ENCODE measurements around the gene NACC2.

DNA sequence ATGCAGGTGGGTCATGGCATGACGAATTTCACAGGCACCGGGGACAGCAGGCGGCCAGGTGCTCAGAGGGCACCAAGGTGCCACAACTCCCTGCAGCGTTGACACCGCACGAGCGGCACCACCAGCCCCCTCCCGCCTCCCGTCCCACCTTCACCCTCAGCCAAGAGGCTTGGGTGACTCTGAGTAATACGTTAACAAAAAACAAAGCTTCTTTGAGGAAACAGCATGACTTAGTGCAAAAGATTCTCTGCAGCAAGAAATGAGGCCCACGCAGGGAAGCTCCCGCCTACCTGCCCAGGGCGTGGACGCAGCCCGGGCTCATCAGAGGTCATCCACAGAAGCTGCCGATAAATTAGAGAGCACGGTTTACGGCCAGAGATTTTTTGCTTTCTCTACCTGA is 19.5 kb upstream of the NACC2 start:
- TF ChIP-seq, protein P1, sequence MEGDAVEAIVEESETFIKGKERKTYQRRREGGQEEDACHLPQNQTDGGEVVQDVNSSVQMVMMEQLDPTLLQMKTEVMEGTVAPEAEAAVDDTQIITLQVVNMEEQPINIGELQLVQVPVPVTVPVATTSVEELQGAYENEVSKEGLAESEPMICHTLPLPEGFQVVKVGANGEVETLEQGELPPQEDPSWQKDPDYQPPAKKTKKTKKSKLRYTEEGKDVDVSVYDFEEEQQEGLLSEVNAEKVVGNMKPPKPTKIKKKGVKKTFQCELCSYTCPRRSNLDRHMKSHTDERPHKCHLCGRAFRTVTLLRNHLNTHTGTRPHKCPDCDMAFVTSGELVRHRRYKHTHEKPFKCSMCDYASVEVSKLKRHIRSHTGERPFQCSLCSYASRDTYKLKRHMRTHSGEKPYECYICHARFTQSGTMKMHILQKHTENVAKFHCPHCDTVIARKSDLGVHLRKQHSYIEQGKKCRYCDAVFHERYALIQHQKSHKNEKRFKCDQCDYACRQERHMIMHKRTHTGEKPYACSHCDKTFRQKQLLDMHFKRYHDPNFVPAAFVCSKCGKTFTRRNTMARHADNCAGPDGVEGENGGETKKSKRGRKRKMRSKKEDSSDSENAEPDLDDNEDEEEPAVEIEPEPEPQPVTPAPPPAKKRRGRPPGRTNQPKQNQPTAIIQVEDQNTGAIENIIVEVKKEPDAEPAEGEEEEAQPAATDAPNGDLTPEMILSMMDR (IDR thresholded peaks at IDR 0.05 in 8 of 11, conservative IDR thresholded peaks at IDR 0.05 in 3 of 11) = no peak
- TF ChIP-seq POLR2AphosphoS5 (IDR thresholded peaks at IDR 0.05) = peak in 1 of 3 donors; percentile 41
